ENCODE results near the gene PACRG. TPM values are rescaled to one million over a fixed set of nuclear protein-coding genes. Genes with fewer than 3 reads are reported as not detected.

PACRG gene
- total and polyA plus RNA-seq, 2 of the 8 experiments (the other 6 are each of a cell fraction or from before 2014, with no cell fraction given): 0.44 to 0.54 TPM

DNA sequence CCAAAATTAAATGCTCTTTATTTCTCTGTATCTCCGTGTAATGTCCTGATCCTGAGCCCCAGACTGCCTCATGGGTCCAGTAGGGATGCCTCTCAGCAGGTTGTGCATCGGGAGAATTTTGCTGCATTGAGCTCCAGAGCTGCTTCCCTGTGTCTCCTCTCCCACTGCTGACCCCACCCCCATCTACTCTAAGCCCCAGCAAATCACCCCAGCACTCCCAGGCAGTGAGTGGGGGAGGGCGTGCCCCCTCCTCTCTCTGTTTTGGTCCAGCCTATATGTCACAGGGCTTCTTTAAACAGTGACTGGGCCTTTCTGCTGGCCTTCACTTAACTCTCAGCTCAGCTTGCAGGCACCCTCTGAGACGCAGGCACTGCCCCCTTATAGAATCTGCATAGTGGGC, 458.0 kb downstream of the PACRG start:
- no peak overlapping the region for H2BK5ac ChIP-seq (ENCODE audit: low read depth, low read length)
- CTCF ChIA-PET (ENCODE audit: partially characterized antibody): interaction anchor here (1.0 to 2.0 kb wide), 3 partner anchors 10 to 23 kb away, joined by 3 to 4 read pairs (median 3); no protein-coding TSS in a partner anchor

More for the DNA sequence above, 458.0 kb downstream of the PACRG start:
- Histone ChIP-seq H2BK120ac (replicated peaks; ENCODE audit: low read depth, low read length) (no peak overlapping the region), H4K5ac (ENCODE audit: insufficient read length, low read depth, low read length) (no peak overlapping the region), H2BK15ac (ENCODE audit: low read length) (no peak overlapping the region; the same call in 1 of the 2 replicates), H2BK12ac (ENCODE audit: low read depth, low read length) (no peak overlapping the region), H2AK5ac (ENCODE audit: low read depth, low read length) (no peak overlapping the region), H3K9me3 (ENCODE audit: insufficient read depth in 2 of 2, low read depth in 1 of 2, low read length in 1 of 2) (no peaks in the 10 kb centered on the region), H3K36me3 (ENCODE audit: control insufficient read depth in 2 of 4, insufficient read depth in 4 of 4, low read length in 3 of 4) (no peaks in the 10 kb centered on the region), H2BK20ac (ENCODE audit: low read length) (no peak overlapping the region; the same call in 1 of the 2 replicates), H3K27me3 (replicated peaks in 1 of 4; ENCODE audit: control insufficient read depth in 3 of 4, extremely low read depth in 1 of 4, insufficient read depth in 3 of 4, low read length in 3 of 4) (no peaks in the 10 kb centered on the region), H3K18ac (ENCODE audit: extremely low read depth, low read length) (no peak overlapping the region), H4K91ac (replicated peaks; ENCODE audit: insufficient read length, low read length) (no peak overlapping the region), H3K4me1 (replicated peaks in 1 of 4; ENCODE audit: control insufficient read depth in 3 of 4, insufficient read depth in 4 of 4, low read length in 3 of 4) (peaks cover 0 to 16% (median 3%) of the 10 kb centered on the region in 4 experiments; a peak in 5 of 7 replicates), H3K27ac (ENCODE audit: low read depth, low read length) (no peak overlapping the region), H3K79me1 (ENCODE audit: low read depth, low read length) (no peaks in the 10 kb centered on the region), H3K23me2 (ENCODE audit: low read depth, low read length) (no peaks in the 10 kb centered on the region), H2AFZ (ENCODE audit: low read length) (peak overlapping the region; percentile 64), H4K8ac (ENCODE audit: extremely low read depth, insufficient read depth, low read length) (no peak overlapping the region), H3K23ac (ENCODE audit: insufficient read length) (no peak overlapping the region), H3K56ac (replicated peaks; ENCODE audit: insufficient read length, low read depth, low read length) (no peak overlapping the region), H4K20me1 (replicated peaks in 1 of 2; ENCODE audit: control insufficient read depth in 1 of 2, insufficient read depth in 2 of 2, low read length in 2 of 2) (no peaks in the 10 kb centered on the region), H3K79me2 (ENCODE audit: control insufficient read depth in 1 of 2, insufficient read depth in 2 of 2, low read length in 2 of 2) (no peaks in the 10 kb centered on the region), H3K4me2 (ENCODE audit: insufficient read depth in 1 of 2, low read depth in 2 of 2, low read length in 2 of 2) (no peak overlapping the region), H3K4me3 (ENCODE audit: extremely low read depth in 1 of 4, insufficient read depth in 2 of 4, low read depth in 3 of 4, low read length in 4 of 4) (no peak overlapping the region), H3K9ac (replicated peaks in 1 of 4; ENCODE audit: extremely low read depth in 1 of 4, low read depth in 3 of 4, low read length in 3 of 4) (no peak overlapping the region), H3K14ac (ENCODE audit: insufficient read length) (no peak overlapping the region), H3K4ac (replicated peaks; ENCODE audit: insufficient read length, low read depth, low read length) (no peak overlapping the region)
- no peak for FAIRE-seq
- TF ChIP-seq SUZ12 (IDR thresholded peaks at IDR 0.05; ENCODE audit: low read length): no peak
- DNase-seq (ENCODE audit: low read depth in 1 of 2, low spot score in 2 of 2): no peak
- POLR2A ChIA-PET (ENCODE audit: partially characterized antibody): no interaction called here
- 61% methylated on average over 4 of the region's 4 CpGs; no CpG with 5 or more reads in 1 of the 2 experiments for WGBS, 2 experiments (ENCODE audit: extremely low coverage in 1 of 2, insufficient coverage in 1 of 2, insufficient read length in 1 of 2, insufficient replicate concordance in 2 of 2, low coverage in 1 of 2, low lambda C conversion rate in 2 of 2, missing lambda C conversion rate in 1 of 2)
